B cell (primary cell): Measurements from ENCODE around the gene PHPT1. TPM values are rescaled to one million over a fixed set of nuclear protein-coding genes. Genes with fewer than 3 reads are reported as not detected.

ENCODE experiments used
- ATAC-seq: fragments of 200-7000 bp; cut with Tn5 transposase; one replicate; pipeline ENCODE4 v1.10.0; 2021; ENCODE audit warnings: low read depth, mild to moderate bottlenecking, moderate number of reproducible peaks, moderate library complexity
- CTCF ChIA-PET: fragments of 350-600 bp; sonication (Branson Sonifier 250); formaldehyde crosslinking; loops from one replicate; lab custom pipeline; 2021; ENCODE audit warnings: antibody characterized with exemption, inconsistent platforms; lab: Charles Lee
- POLR2A ChIA-PET: fragments of 350-600 bp; sonication (Branson Sonifier 250); formaldehyde crosslinking; loops from one replicate; lab custom pipeline; 2021; ENCODE audit warnings: antibody characterized with exemption; lab: Charles Lee
- DNase-seq: peaks from one replicate; pipeline ENCODE4 v3.0.0; 2013
- H2AFZ ChIP-seq: 2 replicates; pipeline ENCODE4 v1.6.1; 2012; ENCODE audit warnings: mild to moderate bottlenecking, low read depth, low read length; ENCODE audit not compliant: insufficient read depth, poor library complexity, severe bottlenecking
- H3K27ac ChIP-seq, 2 donors: 1 replicate in 1 of 2; 2 replicates in 1 of 2; pipeline ENCODE4 v1.5.1; 2012 to 2013; ENCODE audit warnings: low read length in 2 of 2, mild to moderate bottlenecking in 2 of 2, moderate library complexity in 1 of 2
- H3K27me3 ChIP-seq, 4 experiments: fragments of 200-600 bp in 1 of 4; sonication (generic) in 1 of 4; replicated peaks in 1 of 4; 1 replicate in 2 of 4; 2 replicates in 2 of 4; pipeline versions ENCODE4 v1.6.1 to v1.7.0; 2013 to 2016; ENCODE audit warnings: low read length in 3 of 4, mild to moderate bottlenecking in 2 of 4, mixed read lengths in 1 of 4, moderate library complexity in 1 of 4; ENCODE audit not compliant: insufficient read depth in 4 of 4, control insufficient read depth in 3 of 4; ENCODE audit errors: control extremely low read depth in 1 of 4
- H3K36me3 ChIP-seq, 2 experiments: replicated peaks in 1 of 2; 1 replicate in 1 of 2; 2 replicates in 1 of 2; pipeline versions ENCODE4 v1.6.1 to v1.7.1; 2013; ENCODE audit warnings: low read length in 1 of 2; ENCODE audit not compliant: insufficient read depth in 2 of 2, control insufficient read depth in 1 of 2; ENCODE audit errors: control extremely low read depth in 1 of 2, extremely low read depth in 1 of 2
- H3K4me1 ChIP-seq, 2 donors: fragments of 200-600 bp in 1 of 2; sonication (generic) in 1 of 2; 1 replicate in 1 of 2; 2 replicates in 1 of 2; pipeline versions ENCODE4 v1.5.1 to v1.6.1; 2013 to 2017; ENCODE audit warnings: low read length in 2 of 2; ENCODE audit not compliant: control insufficient read depth in 2 of 2, insufficient read depth in 2 of 2
- H3K4me2 ChIP-seq: replicated peaks from 2 replicates; pipeline ENCODE3; 2012; ENCODE audit warnings: mild to moderate bottlenecking, low read depth, low read length; ENCODE audit not compliant: poor library complexity, severe bottlenecking
- H3K4me3 ChIP-seq, 5 experiments: fragments of 200-600 bp in 1 of 5; sonication (generic) in 1 of 5; 1 replicate in 3 of 5; 2 replicates in 2 of 5; pipeline versions ENCODE4 v1.5.1 to v1.7.0; 2011 to 2016; ENCODE audit warnings: low read length in 4 of 5, mild to moderate bottlenecking in 4 of 5, low read depth in 2 of 5, control low read depth in 1 of 5, moderate library complexity in 1 of 5; ENCODE audit not compliant: insufficient read depth in 1 of 5; ENCODE audit errors: control extremely low read depth in 1 of 5, extremely low read depth in 1 of 5
- H3K79me2 ChIP-seq: fragments of 200-600 bp; sonication (generic); one replicate; pipeline ENCODE4 v1.6.0; 2016; ENCODE audit warnings: low read length; ENCODE audit not compliant: control insufficient read depth, insufficient read depth
- H3K9ac ChIP-seq: fragments of 200-600 bp; sonication (generic); 2 replicates; pipeline ENCODE4 v1.6.1; 2017; ENCODE audit warnings: mild to moderate bottlenecking, low read length, moderate library complexity
- H3K9me3 ChIP-seq, 3 donors: one replicate each; pipeline versions ENCODE4 v1.6.1 to v1.7.1; 2013; ENCODE audit warnings: low read length in 2 of 3; ENCODE audit not compliant: control insufficient read depth in 2 of 3, insufficient read depth in 1 of 3; ENCODE audit errors: control extremely low read depth in 1 of 3
- H4K20me1 ChIP-seq: 2 replicates; pipeline ENCODE4 v1.6.0; 2012; ENCODE audit warnings: mild to moderate bottlenecking, low read length; ENCODE audit not compliant: insufficient read depth, control insufficient read depth, poor library complexity, severe bottlenecking
- H3K27ac Mint-ChIP-seq: one replicate; pipeline ENCODE4 v1.8.0; 2021; ENCODE audit warnings: mixed read lengths
- H3K27me3 Mint-ChIP-seq: one replicate; pipeline ENCODE4 v1.8.0; 2021; ENCODE audit warnings: mixed read lengths
- H3K4me1 Mint-ChIP-seq: one replicate; pipeline ENCODE4 v1.8.0; 2021; ENCODE audit warnings: mixed read lengths
- H3K4me3 Mint-ChIP-seq: one replicate; pipeline ENCODE4 v1.8.0; 2021; ENCODE audit warnings: mixed read lengths
- H3K9me3 Mint-ChIP-seq: one replicate; pipeline ENCODE4 v1.8.0; 2022; ENCODE audit warnings: mixed read lengths; ENCODE audit not compliant: insufficient read depth
- CTCF ChIP-seq: fragments of 200-600 bp; IDR thresholded peaks from one replicate; pipeline ENCODE4 v1.8.0; 2022; ENCODE audit warnings: antibody characterized with exemption, mild to moderate bottlenecking
- EZH2 ChIP-seq: IDR thresholded peaks from 2 replicates; pipeline ENCODE4 v1.6.1; 2012; ENCODE audit warnings: borderline replicate concordance, low read depth, mild to moderate bottlenecking, moderate library complexity, low read length; ENCODE audit not compliant: insufficient read depth, poor library complexity, severe bottlenecking
- WGBS: methylation state at CpG from one replicate; pipeline ENCODE4 v1.1.5; 2013; ENCODE audit warnings: missing lambda C conversion rate; ENCODE audit not compliant: insufficient coverage; 5-methylcytosine and 5-hydroxymethylcytosine counted together
- intact Hi-C: fragments of 100-400 bp; cut with micrococcal nuclease; formaldehyde crosslinking; loops from one replicate; pipeline ENCODE4 v1.10.0; 2022
- polyA plus RNA-seq: library from polyadenylated mRNA; depleted of rRNA; stranded (reverse); fragments of >200 nt; gene quantifications from 2 replicates; pipeline ENCODE4 v1.2.3, GENCODE V29; 2012
- total RNA-seq, 2 donors: library from RNA; stranded (reverse); fragments of 120-200 nt in 1 of 2; gene quantifications; 1 replicate in 1 of 2; 2 replicates in 1 of 2; pipeline versions ENCODE4 v1.2.3 to v1.2.4, GENCODE V29; 2013 to 2022

Gene PHPT1
- total and polyA plus RNA-seq, 2 donors (not counting 1 experiment from before 2014, with no cell fraction given) = 36.5 to 37.2 TPM

DNA sequence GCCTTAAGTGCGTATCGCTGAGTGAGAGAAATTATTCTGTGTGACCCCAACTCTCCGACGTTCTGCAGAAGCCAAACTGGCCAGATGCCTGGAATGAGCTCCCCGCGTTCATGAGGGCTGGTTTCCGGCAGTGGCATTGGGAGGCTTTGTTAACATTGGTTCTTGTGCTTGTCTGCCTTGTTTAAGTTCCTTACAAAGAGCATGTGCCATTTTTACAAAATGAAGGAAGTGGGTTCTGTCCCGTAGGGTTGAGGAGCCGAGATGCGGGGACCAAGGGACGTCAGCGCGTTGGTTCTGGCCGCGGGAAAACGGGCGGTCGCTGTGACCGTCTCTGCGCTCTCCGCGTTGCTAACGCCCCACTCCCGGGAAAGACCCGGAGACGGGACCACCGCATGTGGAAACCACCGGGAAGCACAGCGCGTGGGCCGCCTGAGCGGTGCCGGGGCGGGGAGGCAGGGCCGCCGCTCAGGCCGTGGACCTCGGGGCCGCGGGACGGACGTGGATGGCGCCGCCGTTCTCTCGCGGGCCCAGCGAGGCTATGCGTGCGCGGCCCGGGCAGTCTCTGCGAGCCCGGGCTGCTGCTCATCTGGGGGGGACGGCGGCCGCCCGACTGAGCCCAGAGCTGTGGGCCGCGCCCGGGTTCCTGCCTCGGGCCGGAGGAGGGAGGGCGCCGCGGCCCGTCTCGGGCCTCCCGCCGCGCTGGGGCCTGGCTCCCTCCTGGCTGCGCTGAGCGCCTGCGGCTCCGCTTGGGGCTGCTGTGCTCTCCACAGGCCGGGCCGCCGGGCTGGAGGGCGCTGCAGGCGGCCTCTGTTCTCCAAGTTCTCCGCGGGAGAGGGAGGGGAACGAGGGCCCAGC, 28.0 kb upstream of the PHPT1 start:
- DNase-seq (no peak), ATAC-seq (no peak)
- no peak overlapping the region for H3K27ac Mint-ChIP-seq
- CTCF ChIA-PET = no interaction called here
- POLR2A ChIA-PET = no interaction called here
- 43% methylated on average over 83 of the region's 83 CpGs for WGBS
- no peaks in the 10 kb centered on the region for H3K27me3 Mint-ChIP-seq
- Histone ChIP-seq H3K4me2 (peak overlapping the region; percentile 3), H3K27me3 (no peaks in the 10 kb centered on the region), H3K79me2 (peaks cover 18% of the 10 kb centered on the region), H3K9me3 (no peaks in the 10 kb centered on the region), H2AFZ (no peak overlapping the region), H3K36me3 (peaks cover 2 to 16% of the 10 kb centered on the region in 2 experiments), H3K27ac (no peak overlapping the region), H3K4me1 (peaks cover 0 to 4% of the 10 kb centered on the region in 2 donors), H4K20me1 (peaks cover 48% of the 10 kb centered on the region), H3K4me3 (no peak overlapping the region), H3K9ac (no peak overlapping the region)
- H3K9me3 Mint-ChIP-seq = no peaks in the 10 kb centered on the region
- TF ChIP-seq EZH2 = no peak
- no peak for TF ChIP-seq CTCF
- intact Hi-C loops = no loop called here
- peaks cover 5% of the 10 kb centered on the region for H3K4me1 Mint-ChIP-seq
- H3K4me3 Mint-ChIP-seq = no peak overlapping the region
